Measurements from ENCODE around the gene CTTN. TPM values are rescaled to one million over a fixed set of nuclear protein-coding genes. Genes with fewer than 3 reads are reported as not detected.

CTTN gene
- total and polyA plus RNA-seq, 10 of the 15 experiments (the other 5 are each of a cell fraction or from before 2014, with no cell fraction given): 1.1 to 37.8 (median 11.8) TPM

DNA sequence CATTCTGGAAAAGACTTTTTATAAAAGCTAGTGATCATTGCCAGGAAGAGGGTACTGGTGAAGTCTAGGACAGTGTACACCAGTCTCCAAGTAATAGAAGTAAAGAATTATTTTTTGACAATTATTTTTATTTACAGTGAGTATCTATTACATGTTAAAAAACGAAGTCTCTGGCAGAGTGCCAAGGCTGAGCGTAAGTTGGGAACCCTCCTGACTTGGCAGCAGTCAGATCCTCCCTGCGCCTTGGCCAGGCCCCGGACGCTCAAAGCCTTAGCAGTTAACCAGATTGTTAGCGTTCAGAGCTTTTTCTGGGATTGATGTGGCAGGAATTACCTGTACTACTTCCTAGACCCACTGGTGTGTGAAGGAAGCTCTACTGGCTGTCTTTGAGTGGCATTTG is 38.1 kb upstream of the CTTN start (continued):
- TF ChIP-seq, protein P1, sequence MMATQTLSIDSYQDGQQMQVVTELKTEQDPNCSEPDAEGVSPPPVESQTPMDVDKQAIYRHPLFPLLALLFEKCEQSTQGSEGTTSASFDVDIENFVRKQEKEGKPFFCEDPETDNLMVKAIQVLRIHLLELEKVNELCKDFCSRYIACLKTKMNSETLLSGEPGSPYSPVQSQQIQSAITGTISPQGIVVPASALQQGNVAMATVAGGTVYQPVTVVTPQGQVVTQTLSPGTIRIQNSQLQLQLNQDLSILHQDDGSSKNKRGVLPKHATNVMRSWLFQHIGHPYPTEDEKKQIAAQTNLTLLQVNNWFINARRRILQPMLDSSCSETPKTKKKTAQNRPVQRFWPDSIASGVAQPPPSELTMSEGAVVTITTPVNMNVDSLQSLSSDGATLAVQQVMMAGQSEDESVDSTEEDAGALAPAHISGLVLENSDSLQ (IDR thresholded peaks at IDR 0.05): no peak
- no peak for TF ChIP-seq ZSCAN29 (IDR thresholded peaks at IDR 0.05)

DNA sequence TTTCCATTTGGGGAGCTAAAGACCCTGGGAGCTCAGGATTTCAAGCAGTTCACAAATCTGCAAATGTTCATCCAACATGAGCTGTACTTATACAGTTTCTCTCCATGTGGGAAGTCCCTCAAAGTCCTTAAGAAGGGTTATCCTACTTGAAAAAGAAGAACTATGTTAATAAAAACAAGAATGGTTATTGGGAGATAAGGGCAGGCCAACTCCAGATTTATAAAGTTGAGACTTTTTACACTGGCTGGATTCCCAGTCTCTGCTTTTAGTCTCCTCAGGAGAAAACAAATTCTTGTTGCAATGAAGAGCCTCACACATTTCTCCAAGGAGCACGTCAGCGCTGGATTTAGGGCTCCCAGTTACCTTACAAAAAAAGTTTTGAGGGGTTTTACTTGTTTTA is 34.2 kb upstream of the CTTN start:
- intact Hi-C loops (cut with micrococcal nuclease; ENCODE audit: unreplicated experiment) (no loop called here), in situ Hi-C loops (cut with MboI) (no loop called here)
- no peaks in the 10 kb centered on the region for H3K9me3 ChIP-seq (replicated peaks; ENCODE audit: control insufficient read depth, insufficient read depth, low read length)
- no peaks in the 10 kb centered on the region for H3K4me1 ChIP-seq (ENCODE audit: control insufficient read depth, insufficient read depth, low read length)
- RAD21 ChIA-PET (ENCODE audit: unreplicated experiment): no interaction called here
- BruUV-seq (replicated peaks): no TSS peak
- 97% methylated on average over 2 of the region's 2 CpGs for WGBS (ENCODE audit: insufficient coverage, insufficient replicate concordance, low lambda C conversion rate, missing lambda C conversion rate)
- no peaks in the 10 kb centered on the region for H3K79me2 ChIP-seq (ENCODE audit: control insufficient read depth, insufficient read depth, low read length)
- H3K36me3 ChIP-seq (ENCODE audit: control insufficient read depth in 2 of 2, insufficient read depth in 2 of 2, low read length in 1 of 2): peaks cover 6 to 12% of the 10 kb centered on the region in 2 experiments
- POLR2A ChIA-PET: no interaction called here
- H3K4me3 ChIP-seq: no peak overlapping the region
- FAIRE-seq (no peak), ATAC-seq (no peak), DNase-seq (ENCODE audit: low read depth, low spot score) (no peak)
- no peak overlapping the region for H3K27ac ChIP-seq (ENCODE audit: control insufficient read depth, insufficient read depth)
- SMC1A ChIA-PET (ENCODE audit: uncharacterized antibody, unreplicated experiment): interaction anchor here (1.1 kb wide), 1 partner anchor 13 kb away, joined by 3 read pairs; no protein-coding TSS in a partner anchor
- TF ChIP-seq TCF3 (IDR thresholded peaks at IDR 0.05; ENCODE audit: borderline replicate concordance, insufficient read depth, low read depth, low read length) (no peak), IRF3 (IDR thresholded peaks at IDR 0.05) (no peak), TCF7 (IDR thresholded peaks at IDR 0.05; ENCODE audit: borderline replicate concordance) (no peak), SREBF1 (IDR thresholded peaks at IDR 0.05; ENCODE audit: low read length) (no peak), SREBF2 (IDR thresholded peaks at IDR 0.05; ENCODE audit: low read length) (no peak), IKZF1 (conservative IDR thresholded peaks at IDR 0.05) (no peak), CBFB (IDR thresholded peaks at IDR 0.05; ENCODE audit: low read depth) (no peak), SMAD5 (IDR thresholded peaks at IDR 0.05; ENCODE audit: low read depth) (no peak), IRF5 (IDR thresholded peaks at IDR 0.05; ENCODE audit: borderline replicate concordance) (no peak), SPI1 (IDR thresholded peaks at IDR 0.05; ENCODE audit: borderline replicate concordance, insufficient read depth, low read depth, low read length) (no peak)
- TF ChIP-seq, protein P2, sequence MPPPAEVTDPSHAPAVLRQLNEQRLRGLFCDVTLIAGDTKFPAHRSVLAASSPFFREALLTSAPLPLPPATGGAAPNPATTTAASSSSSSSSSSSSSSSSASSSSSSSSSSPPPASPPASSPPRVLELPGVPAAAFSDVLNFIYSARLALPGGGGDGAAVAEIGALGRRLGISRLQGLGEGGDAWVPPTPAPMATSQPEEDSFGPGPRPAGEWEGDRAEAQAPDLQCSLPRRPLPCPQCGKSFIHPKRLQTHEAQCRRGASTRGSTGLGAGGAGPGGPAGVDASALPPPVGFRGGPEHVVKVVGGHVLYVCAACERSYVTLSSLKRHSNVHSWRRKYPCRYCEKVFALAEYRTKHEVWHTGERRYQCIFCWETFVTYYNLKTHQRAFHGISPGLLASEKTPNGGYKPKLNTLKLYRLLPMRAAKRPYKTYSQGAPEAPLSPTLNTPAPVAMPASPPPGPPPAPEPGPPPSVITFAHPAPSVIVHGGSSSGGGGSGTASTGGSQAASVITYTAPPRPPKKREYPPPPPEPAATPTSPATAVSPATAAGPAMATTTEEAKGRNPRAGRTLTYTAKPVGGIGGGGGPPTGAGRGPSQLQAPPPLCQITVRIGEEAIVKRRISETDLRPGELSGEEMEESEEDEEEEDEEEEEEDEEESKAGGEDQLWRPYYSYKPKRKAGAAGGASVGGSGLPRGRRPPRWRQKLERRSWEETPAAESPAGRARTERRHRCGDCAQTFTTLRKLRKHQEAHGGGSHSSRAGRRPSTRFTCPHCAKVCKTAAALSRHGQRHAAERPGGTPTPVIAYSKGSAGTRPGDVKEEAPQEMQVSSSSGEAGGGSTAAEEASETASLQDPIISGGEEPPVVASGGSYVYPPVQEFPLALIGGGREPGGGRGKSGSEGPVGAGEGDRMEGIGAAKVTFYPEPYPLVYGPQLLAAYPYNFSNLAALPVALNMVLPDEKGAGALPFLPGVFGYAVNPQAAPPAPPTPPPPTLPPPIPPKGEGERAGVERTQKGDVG (CRISPR knock-in tag; IDR thresholded peaks at IDR 0.05): no peak
- no peak overlapping the region for H3K9ac ChIP-seq (ENCODE audit: control insufficient read depth, insufficient read depth, low read length)
- H4K20me1 ChIP-seq (ENCODE audit: control insufficient read depth, insufficient read depth): no peaks in the 10 kb centered on the region
- H3K27me3 ChIP-seq (replicated peaks in 1 of 2; ENCODE audit: control insufficient read depth in 2 of 2, insufficient read depth in 2 of 2, low read length in 1 of 2): no peaks in the 10 kb centered on the region
- H2AFZ ChIP-seq (ENCODE audit: control insufficient read depth, low read depth, low read length): no peak overlapping the region
- CTCF ChIA-PET: no interaction called here
- no peak overlapping the region for H3K4me2 ChIP-seq (ENCODE audit: control insufficient read depth, insufficient read depth)
